ENCODE data around the gene BORCS6.

- TF ChIP-seq, protein P1, sequence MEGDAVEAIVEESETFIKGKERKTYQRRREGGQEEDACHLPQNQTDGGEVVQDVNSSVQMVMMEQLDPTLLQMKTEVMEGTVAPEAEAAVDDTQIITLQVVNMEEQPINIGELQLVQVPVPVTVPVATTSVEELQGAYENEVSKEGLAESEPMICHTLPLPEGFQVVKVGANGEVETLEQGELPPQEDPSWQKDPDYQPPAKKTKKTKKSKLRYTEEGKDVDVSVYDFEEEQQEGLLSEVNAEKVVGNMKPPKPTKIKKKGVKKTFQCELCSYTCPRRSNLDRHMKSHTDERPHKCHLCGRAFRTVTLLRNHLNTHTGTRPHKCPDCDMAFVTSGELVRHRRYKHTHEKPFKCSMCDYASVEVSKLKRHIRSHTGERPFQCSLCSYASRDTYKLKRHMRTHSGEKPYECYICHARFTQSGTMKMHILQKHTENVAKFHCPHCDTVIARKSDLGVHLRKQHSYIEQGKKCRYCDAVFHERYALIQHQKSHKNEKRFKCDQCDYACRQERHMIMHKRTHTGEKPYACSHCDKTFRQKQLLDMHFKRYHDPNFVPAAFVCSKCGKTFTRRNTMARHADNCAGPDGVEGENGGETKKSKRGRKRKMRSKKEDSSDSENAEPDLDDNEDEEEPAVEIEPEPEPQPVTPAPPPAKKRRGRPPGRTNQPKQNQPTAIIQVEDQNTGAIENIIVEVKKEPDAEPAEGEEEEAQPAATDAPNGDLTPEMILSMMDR (IDR thresholded peaks at IDR 0.05), result no peak
- TF ChIP-seq POLR2A (IDR thresholded peaks at IDR 0.05), result no peak
Observed at GRCh38 chr17:8166731-8167130, 23.2 kb downstream of the BORCS6 start.
